H9 (cell line): Measurements from ENCODE around the gene GABARAPL2. TPM values are rescaled to one million over a fixed set of nuclear protein-coding genes. Genes with fewer than 3 reads are reported as not detected.

Experiments
- DNase-seq: peaks from one replicate; pipeline ENCODE4 v3.0.0-alpha.2; 2017
- H2AFZ ChIP-seq: one replicate; pipeline ENCODE4 v1.6.1; 2013; ENCODE audit warnings: mild to moderate bottlenecking, low read length, control low read depth, moderate library complexity
- H2AK5ac ChIP-seq: 2 replicates; pipeline ENCODE4 v1.6.1; 2013; ENCODE audit warnings: low read length, control low read depth, mixed read lengths; ENCODE audit not compliant: insufficient read length
- H2BK120ac ChIP-seq: one replicate; pipeline ENCODE4 v1.6.1; 2013; ENCODE audit warnings: low read depth, mild to moderate bottlenecking, low read length, control low read depth, inconsistent platforms; ENCODE audit not compliant: poor library complexity, severe bottlenecking
- H2BK12ac ChIP-seq: 2 replicates; pipeline ENCODE4 v1.6.1; 2013; ENCODE audit warnings: low read length, control low read depth, mixed read lengths, low read depth; ENCODE audit not compliant: insufficient read length
- H2BK15ac ChIP-seq: 2 replicates; pipeline ENCODE4 v1.6.1; 2013; ENCODE audit warnings: low read depth, low read length, control low read depth
- H2BK20ac ChIP-seq: one replicate; pipeline ENCODE4 v1.6.1; 2013; ENCODE audit warnings: low read depth, mild to moderate bottlenecking, low read length, control low read depth, inconsistent platforms; ENCODE audit not compliant: poor library complexity, severe bottlenecking
- H2BK5ac ChIP-seq: 2 replicates; pipeline ENCODE4 v1.6.1; 2013; ENCODE audit warnings: low read length, control low read depth, mixed read lengths; ENCODE audit not compliant: insufficient read length
- H3K14ac ChIP-seq: 2 replicates; pipeline ENCODE4 v1.6.1; 2013; ENCODE audit warnings: low read length, control low read depth; ENCODE audit not compliant: insufficient read depth
- H3K18ac ChIP-seq: 2 replicates; pipeline ENCODE4 v1.6.1; 2013; ENCODE audit warnings: low read depth, mild to moderate bottlenecking, mixed read lengths, low read length, control low read depth; ENCODE audit not compliant: insufficient read length
- H3K23ac ChIP-seq: 2 replicates; pipeline ENCODE4 v1.6.1; 2013; ENCODE audit warnings: low read length, control low read depth, mixed read lengths, low read depth; ENCODE audit not compliant: insufficient read length
- H3K23me2 ChIP-seq: 2 replicates; pipeline ENCODE4 v1.6.1; 2013; ENCODE audit warnings: low read depth, mild to moderate bottlenecking, mixed read lengths, low read length, control low read depth; ENCODE audit not compliant: insufficient read length, poor library complexity, severe bottlenecking
- H3K27ac ChIP-seq: 2 replicates; pipeline ENCODE4 v1.5.1; 2013; ENCODE audit warnings: low read length, control low read depth, mixed read lengths, low read depth; ENCODE audit not compliant: insufficient read length
- H3K27me3 ChIP-seq: 2 replicates; pipeline ENCODE4 v1.6.1; 2013; ENCODE audit warnings: low read length, control low read depth, inconsistent platforms; ENCODE audit not compliant: insufficient read depth
- H3K4ac ChIP-seq: 2 replicates; pipeline ENCODE4 v1.6.1; 2013; ENCODE audit warnings: low read depth, mild to moderate bottlenecking, control low read depth, inconsistent platforms, low read length, moderate library complexity
- H3K4me1 ChIP-seq: 2 replicates; pipeline ENCODE4 v1.6.1; 2013; ENCODE audit warnings: low read length, control low read depth, inconsistent platforms; ENCODE audit not compliant: insufficient read depth
- H3K4me2 ChIP-seq: 2 replicates; pipeline ENCODE4 v1.6.1; 2013; ENCODE audit warnings: low read length, control low read depth, mixed read lengths; ENCODE audit not compliant: insufficient read length, insufficient read depth
- H3K56ac ChIP-seq: 2 replicates; pipeline ENCODE4 v1.6.1; 2013; ENCODE audit warnings: low read depth, mild to moderate bottlenecking, mixed read lengths, low read length, control low read depth; ENCODE audit not compliant: insufficient read length
- H3K79me1 ChIP-seq: 2 replicates; pipeline ENCODE4 v1.6.1; 2013; ENCODE audit warnings: low read depth, mild to moderate bottlenecking, moderate library complexity, low read length, control low read depth, inconsistent platforms; ENCODE audit not compliant: insufficient read depth, poor library complexity, severe bottlenecking
- H3K79me2 ChIP-seq: 2 replicates; pipeline ENCODE4 v1.6.1; 2013; ENCODE audit warnings: low read length, control low read depth, inconsistent platforms; ENCODE audit not compliant: insufficient read depth
- H3K9ac ChIP-seq: 2 replicates; pipeline ENCODE4 v1.6.1; 2013; ENCODE audit warnings: low read length, control low read depth, mixed read lengths; ENCODE audit not compliant: insufficient read length; ENCODE audit errors: extremely low read depth
- H3K9me3 ChIP-seq: one replicate; pipeline ENCODE4 v1.6.1; 2013; ENCODE audit warnings: low read depth, low read length, inconsistent platforms; ENCODE audit not compliant: control insufficient read depth
- H3T11ph ChIP-seq: one replicate; pipeline ENCODE4 v1.6.1; 2013; ENCODE audit warnings: mild to moderate bottlenecking, low read length, control low read depth, inconsistent platforms
- H4K20me1 ChIP-seq: one replicate; pipeline ENCODE4 v1.6.1; 2013; ENCODE audit not compliant: control insufficient read depth, insufficient read length, insufficient read depth
- H4K5ac ChIP-seq: 2 replicates; pipeline ENCODE4 v1.6.1; 2013; ENCODE audit warnings: low read depth, mild to moderate bottlenecking, mixed read lengths, low read length, control low read depth; ENCODE audit not compliant: insufficient read length
- H4K8ac ChIP-seq: replicated peaks from 2 replicates; pipeline ENCODE4 v1.6.1; 2013; ENCODE audit warnings: low read length, control low read depth, mixed read lengths, low read depth; ENCODE audit not compliant: insufficient read length
- H4K91ac ChIP-seq: 2 replicates; pipeline ENCODE4 v1.6.1; 2013; ENCODE audit warnings: low read depth, mild to moderate bottlenecking, moderate library complexity, mixed read lengths, low read length, control low read depth; ENCODE audit not compliant: insufficient read length
- H3K27ac Mint-ChIP-seq, 3 experiments: 2 replicates in 2 of 3; 3 replicates in 1 of 3; pipeline ENCODE4 v1.8.0; 2020 to 2021; ENCODE audit warnings: mixed read lengths in 3 of 3, mild to moderate bottlenecking in 1 of 3, moderate library complexity in 1 of 3
- H3K27me3 Mint-ChIP-seq: 2 replicates; pipeline ENCODE4 v1.8.0; 2021; ENCODE audit warnings: low read depth, mild to moderate bottlenecking, moderate library complexity, mixed read lengths
- H3K36me3 Mint-ChIP-seq, 3 experiments: 2 replicates in 2 of 3; 3 replicates in 1 of 3; pipeline ENCODE4 v1.8.0; 2020 to 2021; ENCODE audit warnings: low read depth in 3 of 3, mixed read lengths in 3 of 3; ENCODE audit not compliant: insufficient read depth in 1 of 3
- H3K4me1 Mint-ChIP-seq, 2 experiments: 2 replicates each; pipeline ENCODE4 v1.8.0; 2020; ENCODE audit warnings: mixed read lengths in 2 of 2
- H3K4me3 Mint-ChIP-seq, 2 experiments: 2 replicates in 1 of 2; 3 replicates in 1 of 2; pipeline ENCODE4 v1.8.0; 2020 to 2021; ENCODE audit warnings: mild to moderate bottlenecking in 2 of 2, mixed read lengths in 2 of 2, moderate library complexity in 1 of 2
- H3K9me3 Mint-ChIP-seq, 2 experiments: 2 replicates in 1 of 2; 3 replicates in 1 of 2; pipeline ENCODE4 v1.8.0; 2020; ENCODE audit warnings: mild to moderate bottlenecking in 2 of 2, mixed read lengths in 2 of 2, moderate library complexity in 1 of 2
- CTCF ChIP-seq: fragments of 200-600 bp; sonication (generic); conservative IDR thresholded peaks from 3 replicates; pipeline ENCODE4 v1.8.0; 2021; ENCODE audit warnings: antibody characterized with exemption, mild to moderate bottlenecking
- whole genome bisulfite sequencing: extraction: QIAGEN DNeasy Blood & Tissue Kit; methylation state at CpG from one replicate; pipeline ENCODE4 v1.1.7; 2013; ENCODE audit warnings: missing lambda C conversion rate, low lambda C conversion rate, mixed read lengths; ENCODE audit not compliant: insufficient read length; ENCODE audit errors: extremely low coverage; 5-methylcytosine and 5-hydroxymethylcytosine counted together
- total RNA-seq: library from RNA; stranded (reverse); gene quantifications from 2 replicates; pipeline ENCODE4 v1.2.1, GENCODE V29; 2021

The GABARAPL2 gene
- total RNA-seq, 1 experiment from 2014 or later: 62.6 TPM

DNA sequence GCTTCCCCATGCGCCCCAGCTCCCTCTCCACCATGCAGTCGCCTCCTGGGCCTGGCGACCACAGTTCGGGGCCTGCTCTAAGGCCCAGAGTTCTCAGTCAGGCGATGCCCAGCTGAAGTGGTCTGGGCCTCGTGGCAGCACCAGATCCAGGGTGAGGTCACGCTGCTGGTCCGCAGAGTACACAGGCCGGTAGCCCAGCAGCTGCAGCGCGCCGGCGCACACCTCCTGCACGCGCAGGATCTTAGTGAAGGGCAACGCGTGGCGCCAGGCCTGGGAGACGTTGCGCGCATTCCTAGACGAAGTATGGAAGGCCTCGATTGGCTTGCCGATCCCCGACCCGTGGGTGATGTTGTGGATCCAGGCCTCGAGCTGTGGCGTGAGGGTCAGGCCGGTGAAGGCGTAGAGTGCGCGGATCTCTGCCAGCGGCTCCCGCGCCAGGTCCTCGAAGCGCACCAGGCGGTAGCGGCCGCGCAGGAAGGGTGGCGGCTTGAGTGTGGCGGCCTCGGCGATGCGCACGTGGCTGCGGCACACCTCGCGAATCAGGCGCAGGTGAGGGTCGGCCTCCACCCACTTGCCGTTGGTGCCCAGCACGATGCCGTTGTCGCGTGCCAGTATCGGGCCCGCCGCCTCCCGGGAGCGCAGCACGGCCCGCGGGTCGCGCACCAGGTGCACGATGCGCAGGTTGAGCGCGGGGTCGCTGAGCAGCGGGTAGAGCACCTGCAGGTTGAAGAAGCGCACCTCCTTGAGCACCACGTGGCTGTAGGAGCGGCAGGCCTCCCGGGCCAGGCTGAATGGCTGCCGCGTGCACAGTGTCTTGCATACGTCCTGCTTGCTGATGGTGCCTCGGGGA, 36.9 kb upstream of the GABARAPL2 start:
- no peak overlapping the region for H3T11ph ChIP-seq
- no peak overlapping the region for H2BK15ac ChIP-seq
- no peak overlapping the region for H2BK12ac ChIP-seq
- no peaks in the 10 kb centered on the region for H3K27me3 ChIP-seq
- no peak overlapping the region for H2AFZ ChIP-seq
- no peaks in the 10 kb centered on the region; a peak in 1 of 5 replicates for H3K9me3 Mint-ChIP-seq
- no peak overlapping the region for H2BK20ac ChIP-seq
- H3K9ac ChIP-seq: no peak overlapping the region
- no peaks in the 10 kb centered on the region for H4K20me1 ChIP-seq
- TF ChIP-seq CTCF: no peak
- H3K23ac ChIP-seq: no peak overlapping the region
- no peak overlapping the region for H4K91ac ChIP-seq
- no peaks in the 10 kb centered on the region for H3K23me2 ChIP-seq
- no peak overlapping the region for H3K4ac ChIP-seq
- H3K79me2 ChIP-seq: no peaks in the 10 kb centered on the region
- H2BK120ac ChIP-seq: no peak overlapping the region
- no peak overlapping the region for H3K4me2 ChIP-seq
- H4K5ac ChIP-seq: no peak overlapping the region
- no peaks in the 10 kb centered on the region for H3K9me3 ChIP-seq
- H3K4me1 Mint-ChIP-seq: peaks cover 5 to 12% of the 10 kb centered on the region in 2 experiments
- no peak overlapping the region for H2BK5ac ChIP-seq
- H3K4me1 ChIP-seq: no peaks in the 10 kb centered on the region
- H3K14ac ChIP-seq: no peak overlapping the region
- WGBS: no CpG with 5 or more reads among the region's 81 CpGs
- no peak overlapping the region for H3K56ac ChIP-seq
- no peaks in the 10 kb centered on the region; a peak in 1 of 7 replicates for H3K36me3 Mint-ChIP-seq
- no peak overlapping the region for H2AK5ac ChIP-seq
- H3K79me1 ChIP-seq: no peaks in the 10 kb centered on the region
- no peak overlapping the region for H3K27ac Mint-ChIP-seq
- no peak for DNase-seq
- H3K4me3 Mint-ChIP-seq: no peak overlapping the region
- H4K8ac ChIP-seq: no peak overlapping the region
- no peak overlapping the region for H3K18ac ChIP-seq
- no peaks in the 10 kb centered on the region for H3K27me3 Mint-ChIP-seq
- H3K27ac ChIP-seq: no peak overlapping the region
